Stimulated activated memory B cell treated with anti-CD40 and anti-IgM and Interleukin-4, amounts not matched to agents 10 μg/mL and 1 μg/mL and 100 μg/mL, for 72 hours (primary cell): ENCODE data around the gene PIGH.

Experiments used
- ATAC-seq: fragments of 150-1000 bp; cut with Tn5 transposase; 2 replicates; pipeline ENCODE4 v1.10.0; 2021
- H3K27ac Mint-ChIP-seq: one replicate; pipeline ENCODE4 v1.8.0; 2022; ENCODE audit warnings: mild to moderate bottlenecking, mixed read lengths
- H3K27me3 Mint-ChIP-seq: one replicate; pipeline ENCODE4 v1.8.0; 2022; ENCODE audit warnings: mixed read lengths
- H3K36me3 Mint-ChIP-seq: one replicate; pipeline ENCODE4 v1.8.0; 2022; ENCODE audit warnings: mixed read lengths
- H3K4me1 Mint-ChIP-seq: one replicate; pipeline ENCODE4 v1.8.0; 2022; ENCODE audit warnings: mixed read lengths
- H3K4me3 Mint-ChIP-seq: one replicate; pipeline ENCODE4 v1.8.0; 2022; ENCODE audit warnings: mild to moderate bottlenecking, moderate library complexity, mixed read lengths
- H3K9me3 Mint-ChIP-seq: one replicate; pipeline ENCODE4 v1.8.0; 2022; ENCODE audit warnings: mixed read lengths

The PIGH gene

GRCh38 chr14:67583711-67584644 is 16.1 kb downstream of the PIGH start:
- no peaks in the 10 kb centered on the region for H3K9me3 Mint-ChIP-seq
- H3K4me1 Mint-ChIP-seq = peaks cover 13% of the 10 kb centered on the region
- peaks cover 15% of the 10 kb centered on the region for H3K36me3 Mint-ChIP-seq
- no peak overlapping the region for H3K27ac Mint-ChIP-seq
- no peaks in the 10 kb centered on the region for H3K27me3 Mint-ChIP-seq
- no peak overlapping the region for H3K4me3 Mint-ChIP-seq
- peak; percentile 69 for ATAC-seq

GRCh38 chr14:67582061-67582460 is 18.0 kb downstream of the PIGH start:
- Mint-ChIP-seq H3K9me3 (no peaks in the 10 kb centered on the region), H3K36me3 (peaks cover 5% of the 10 kb centered on the region), H3K4me1 (peaks cover 11% of the 10 kb centered on the region), H3K27me3 (no peaks in the 10 kb centered on the region), H3K4me3 (no peak overlapping the region), H3K27ac (no peak overlapping the region)
- no peak for ATAC-seq

GRCh38 chr14:67581643-67582042 is 18.4 kb downstream of the PIGH start:
- H3K4me1 Mint-ChIP-seq = peaks cover 7% of the 10 kb centered on the region
- no peak overlapping the region for H3K4me3 Mint-ChIP-seq
- no peak for ATAC-seq
- H3K36me3 Mint-ChIP-seq = peaks cover 5% of the 10 kb centered on the region
- no peaks in the 10 kb centered on the region for H3K9me3 Mint-ChIP-seq
- H3K27ac Mint-ChIP-seq = no peak overlapping the region
- H3K27me3 Mint-ChIP-seq = no peaks in the 10 kb centered on the region

GRCh38 chr14:67580336-67581171 is 19.5 kb downstream of the PIGH start:
- H3K36me3 Mint-ChIP-seq = no peaks in the 10 kb centered on the region
- ATAC-seq = no peak
- no peaks in the 10 kb centered on the region for H3K27me3 Mint-ChIP-seq
- no peaks in the 10 kb centered on the region for H3K4me1 Mint-ChIP-seq
- H3K4me3 Mint-ChIP-seq = no peak overlapping the region
- no peak overlapping the region for H3K27ac Mint-ChIP-seq
- H3K9me3 Mint-ChIP-seq = no peaks in the 10 kb centered on the region

- Mint-ChIP-seq H3K27ac (no peak overlapping the region), H3K36me3 (no peaks in the 10 kb centered on the region), H3K27me3 (no peaks in the 10 kb centered on the region), H3K4me3 (no peak overlapping the region), H3K4me1 (no peaks in the 10 kb centered on the region), H3K9me3 (no peaks in the 10 kb centered on the region)
- ATAC-seq = no peak
Measured at GRCh38 chr14:67579636-67580035, 20.4 kb downstream of the PIGH start.

- Mint-ChIP-seq H3K4me1 (no peaks in the 10 kb centered on the region), H3K27ac (no peak overlapping the region), H3K4me3 (no peak overlapping the region), H3K27me3 (no peaks in the 10 kb centered on the region), H3K9me3 (no peaks in the 10 kb centered on the region), H3K36me3 (no peaks in the 10 kb centered on the region)
- ATAC-seq = no peak
Measured at GRCh38 chr14:67579040-67579439, 21.0 kb downstream of the PIGH start.

- H3K27me3 Mint-ChIP-seq = no peaks in the 10 kb centered on the region
- no peaks in the 10 kb centered on the region for H3K36me3 Mint-ChIP-seq
- H3K4me3 Mint-ChIP-seq = no peak overlapping the region
- no peak overlapping the region for H3K27ac Mint-ChIP-seq
- no peaks in the 10 kb centered on the region for H3K9me3 Mint-ChIP-seq
- no peaks in the 10 kb centered on the region for H3K4me1 Mint-ChIP-seq
- no peak for ATAC-seq
Measured at GRCh38 chr14:67577909-67578749, 21.9 kb downstream of the PIGH start.

GRCh38 chr14:67577181-67577808 is 22.8 kb downstream of the PIGH start:
- no peaks in the 10 kb centered on the region for H3K9me3 Mint-ChIP-seq

GRCh38 chr14:67576216-67576955 is 23.7 kb downstream of the PIGH start:
- no peaks in the 10 kb centered on the region for H3K9me3 Mint-ChIP-seq
- H3K4me1 Mint-ChIP-seq = peaks cover 2% of the 10 kb centered on the region
- no peak for ATAC-seq
- H3K27ac Mint-ChIP-seq = no peak overlapping the region
- H3K27me3 Mint-ChIP-seq = peaks cover 7% of the 10 kb centered on the region
- no peaks in the 10 kb centered on the region for H3K36me3 Mint-ChIP-seq
- no peak overlapping the region for H3K4me3 Mint-ChIP-seq

More at GRCh38 chr14:67577181-67577808, 22.8 kb downstream of the PIGH start:
- Mint-ChIP-seq H3K4me1 (no peaks in the 10 kb centered on the region), H3K27ac (no peak overlapping the region), H3K27me3 (peaks cover 7% of the 10 kb centered on the region), H3K4me3 (no peak overlapping the region), H3K36me3 (no peaks in the 10 kb centered on the region)
- no peak for ATAC-seq

GRCh38 chr14:67575684-67576083 is 24.4 kb downstream of the PIGH start:
- H3K4me1 Mint-ChIP-seq = peaks cover 7% of the 10 kb centered on the region
- no peaks in the 10 kb centered on the region for H3K36me3 Mint-ChIP-seq
- peaks cover 7% of the 10 kb centered on the region for H3K27me3 Mint-ChIP-seq
- no peaks in the 10 kb centered on the region for H3K9me3 Mint-ChIP-seq
- no peak overlapping the region for H3K27ac Mint-ChIP-seq
- no peak overlapping the region for H3K4me3 Mint-ChIP-seq
- ATAC-seq = no peak

- Mint-ChIP-seq H3K4me3 (no peak overlapping the region), H3K27me3 (peaks cover 7% of the 10 kb centered on the region), H3K36me3 (no peaks in the 10 kb centered on the region), H3K4me1 (peaks cover 7% of the 10 kb centered on the region), H3K27ac (no peak overlapping the region), H3K9me3 (no peaks in the 10 kb centered on the region)
- ATAC-seq = no peak
Measured at GRCh38 chr14:67574806-67575205, 25.3 kb downstream of the PIGH start.

GRCh38 chr14:67574156-67574555 is 25.9 kb downstream of the PIGH start:
- H3K27ac Mint-ChIP-seq = no peak overlapping the region
- no peak for ATAC-seq

GRCh38 chr14:67573228-67574010 is 26.6 kb downstream of the PIGH start:
- H3K9me3 Mint-ChIP-seq = no peaks in the 10 kb centered on the region
- peaks cover 7% of the 10 kb centered on the region for H3K27me3 Mint-ChIP-seq
- ATAC-seq = no peak
- no peak overlapping the region for H3K4me3 Mint-ChIP-seq
- peaks cover 7% of the 10 kb centered on the region for H3K4me1 Mint-ChIP-seq
- no peaks in the 10 kb centered on the region for H3K36me3 Mint-ChIP-seq
- no peak overlapping the region for H3K27ac Mint-ChIP-seq

More at GRCh38 chr14:67574156-67574555, 25.9 kb downstream of the PIGH start:
- Mint-ChIP-seq H3K27me3 (peaks cover 7% of the 10 kb centered on the region), H3K4me3 (no peak overlapping the region), H3K9me3 (no peaks in the 10 kb centered on the region), H3K4me1 (peaks cover 7% of the 10 kb centered on the region), H3K36me3 (no peaks in the 10 kb centered on the region)
